Pancreas (tissue), 10 donors: Measurements from ENCODE around the gene IFI30. TPM values are rescaled to one million over a fixed set of nuclear protein-coding genes. Genes with fewer than 3 reads are reported as not detected.

Experiments
- ATAC-seq, 4 donors: fragments of 200-7000 bp; cut with Tn5 transposase; one replicate each; pipeline versions ENCODE4 v1.8.0 to v1.9.1; 2020; ENCODE audit warnings: mild to moderate bottlenecking in 4 of 4, moderate library complexity in 4 of 4
- DNase-seq, 6 donors: peaks; one replicate each; pipeline ENCODE4 v3.0.0-alpha.2; 2020
- FAIRE-seq: peaks from 2 replicates; lab custom pipeline; 2012; peaks lifted over from hg19 to GRCh38; lab: Jason Lieb, UNC
- H3K27ac ChIP-seq, 4 donors: fragments of 200-600 bp; sonication (generic); 1 replicate in 3 of 4; 2 replicates in 1 of 4; pipeline versions ENCODE4 v1.5.0 to v1.8.0; 2020
- H3K27me3 ChIP-seq, 4 donors: fragments of 200-600 bp; one replicate each; pipeline ENCODE4 v1.8.0; 2021
- H3K36me3 ChIP-seq, 3 donors: fragments of 200-600 bp; sonication (generic) in 1 of 3; one replicate each; pipeline versions ENCODE4 v1.5.0 to v1.8.0; 2020 to 2021
- H3K4me1 ChIP-seq, 3 donors: fragments of 200-600 bp; one replicate each; pipeline ENCODE4 v1.8.0; 2021
- H3K4me3 ChIP-seq, 4 donors: fragments of 200-600 bp; sonication (generic) in 2 of 4; one replicate each; pipeline versions ENCODE4 v1.5.0 to v1.8.0; 2020 to 2021
- H3K9me3 ChIP-seq, 4 donors: fragments of 200-600 bp; one replicate each; pipeline ENCODE4 v1.8.0; 2021
- whole genome bisulfite sequencing, 2 donors: extraction: QIAGEN DNeasy Blood & Tissue Kit; methylation state at CpG; one replicate each; pipeline ENCODE4 v1.1.7; 2013; 5-methylcytosine and 5-hydroxymethylcytosine counted together
- intact Hi-C, 3 donors: fragments of 100-400 bp; cut with DNase I; formaldehyde crosslinking; loops; one replicate each; pipeline versions ENCODE4 v1.11.1 to v1.14.2; 2022
- polyA plus RNA-seq, 2 donors: library from polyadenylated mRNA; stranded (reverse); fragments of 200-250 nt; gene quantifications; one replicate each; pipeline ENCODE4 v1.2.3, GENCODE V29; 2013
- total RNA-seq, 6 donors: library from RNA; stranded (reverse); fragmentation: NEBNext Ultra II Directional in 4 of 6; extraction: Animal tissue kit (Norgen Biotek cat#: 25700) in 4 of 6; gene quantifications; one replicate each; pipeline versions ENCODE4 v1.2.1 to v1.2.4, GENCODE V29; 2021 to 2023
- TF ChIP-seq, protein P1 (sequence below), 4 donors: fragments of 200-600 bp; sonication (generic) in 3 of 4; IDR thresholded peaks; one replicate each; pipeline versions ENCODE4 v1.5.0 to v1.8.0; 2021; ENCODE audit warnings: antibody characterized with exemption in 4 of 4
- donor health status: healthy with polysubstance abuse.
- donor health status: DM: no; HTN: no; CAD: no; lungs with moderate emphysema.
- donor health status: DM: no; HTN: no; CAD: no.
- donor health status: control.
- donor health status: control.
- donor health status: Bipolar disorder and iron deficiency.
- donor health status: DM: yes; HTN: yes; CAD: no.
- donor health status: DM: no; HTN: no; CAD: no.
- donor health status: DM: no; HTN: no; CAD: no.
- donor health status: DM: yes; HTN: yes; CAD: no.

The IFI30 gene
- total and polyA plus RNA-seq, 8 donors: 12.2 to 108 (median 21.8) TPM

DNA sequence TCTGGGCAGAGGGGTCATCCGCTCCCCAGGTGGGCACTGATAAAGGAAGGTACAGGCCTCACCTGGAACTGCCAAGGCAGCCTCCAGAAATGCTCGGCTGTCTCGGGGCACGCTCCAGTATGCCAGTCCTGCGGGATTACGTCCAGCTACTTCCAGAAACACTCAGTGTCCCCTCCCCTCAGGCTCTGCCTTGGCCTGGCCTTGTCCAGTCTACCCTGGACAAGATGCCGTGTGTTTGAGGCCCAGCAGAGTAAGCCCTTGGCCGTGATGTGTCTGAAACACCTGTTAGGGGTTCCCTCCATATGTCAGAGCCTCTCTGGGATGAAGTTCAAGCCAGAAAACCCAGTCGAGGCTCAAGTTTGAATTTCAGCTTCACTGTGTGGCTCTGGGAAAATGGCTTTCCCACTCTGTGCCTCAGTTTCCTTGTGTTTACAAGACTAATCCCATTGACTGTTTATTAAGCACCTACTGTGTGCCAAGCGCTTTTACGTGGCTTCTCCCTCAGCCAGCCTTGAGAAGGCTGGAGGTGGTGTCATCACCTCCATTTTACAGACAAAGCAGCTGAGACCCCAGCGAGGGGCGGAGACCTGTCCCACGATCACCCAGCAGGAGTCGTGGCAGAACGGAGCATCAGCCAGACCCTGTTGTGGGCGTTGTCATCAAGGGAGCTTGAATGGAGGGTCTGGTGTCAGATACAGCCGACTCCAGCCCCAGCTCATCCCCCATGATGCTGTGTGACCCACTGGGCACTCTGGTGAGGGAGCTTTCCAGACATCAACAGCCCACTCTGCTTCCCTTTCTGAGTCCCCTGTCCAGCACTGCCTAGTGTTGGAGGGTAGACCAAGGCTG lies 22.6 kb upstream of the IFI30 start:
- no peak overlapping the region for H3K4me3 ChIP-seq
- no peaks in the 10 kb centered on the region for H3K9me3 ChIP-seq
- intact Hi-C loops: no loop called here
- FAIRE-seq: no peak
- peaks cover 0 to 12% (median 0%) of the 10 kb centered on the region in 3 donors for H3K36me3 ChIP-seq
- no peak overlapping the region for H3K27ac ChIP-seq
- 56% methylated on average over 18 of the region's 18 CpGs for WGBS, 2 donors
- TF ChIP-seq, protein P1, sequence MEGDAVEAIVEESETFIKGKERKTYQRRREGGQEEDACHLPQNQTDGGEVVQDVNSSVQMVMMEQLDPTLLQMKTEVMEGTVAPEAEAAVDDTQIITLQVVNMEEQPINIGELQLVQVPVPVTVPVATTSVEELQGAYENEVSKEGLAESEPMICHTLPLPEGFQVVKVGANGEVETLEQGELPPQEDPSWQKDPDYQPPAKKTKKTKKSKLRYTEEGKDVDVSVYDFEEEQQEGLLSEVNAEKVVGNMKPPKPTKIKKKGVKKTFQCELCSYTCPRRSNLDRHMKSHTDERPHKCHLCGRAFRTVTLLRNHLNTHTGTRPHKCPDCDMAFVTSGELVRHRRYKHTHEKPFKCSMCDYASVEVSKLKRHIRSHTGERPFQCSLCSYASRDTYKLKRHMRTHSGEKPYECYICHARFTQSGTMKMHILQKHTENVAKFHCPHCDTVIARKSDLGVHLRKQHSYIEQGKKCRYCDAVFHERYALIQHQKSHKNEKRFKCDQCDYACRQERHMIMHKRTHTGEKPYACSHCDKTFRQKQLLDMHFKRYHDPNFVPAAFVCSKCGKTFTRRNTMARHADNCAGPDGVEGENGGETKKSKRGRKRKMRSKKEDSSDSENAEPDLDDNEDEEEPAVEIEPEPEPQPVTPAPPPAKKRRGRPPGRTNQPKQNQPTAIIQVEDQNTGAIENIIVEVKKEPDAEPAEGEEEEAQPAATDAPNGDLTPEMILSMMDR (IDR thresholded peaks at IDR 0.05): no peak
- DNase-seq: peak in 3 of 6 donors; percentile 38 to 56 (median 54)
- ATAC-seq: no peak
- H3K27me3 ChIP-seq: no peaks in the 10 kb centered on the region
- peaks cover 2 to 10% (median 5%) of the 10 kb centered on the region in 3 donors for H3K4me1 ChIP-seq

DNA sequence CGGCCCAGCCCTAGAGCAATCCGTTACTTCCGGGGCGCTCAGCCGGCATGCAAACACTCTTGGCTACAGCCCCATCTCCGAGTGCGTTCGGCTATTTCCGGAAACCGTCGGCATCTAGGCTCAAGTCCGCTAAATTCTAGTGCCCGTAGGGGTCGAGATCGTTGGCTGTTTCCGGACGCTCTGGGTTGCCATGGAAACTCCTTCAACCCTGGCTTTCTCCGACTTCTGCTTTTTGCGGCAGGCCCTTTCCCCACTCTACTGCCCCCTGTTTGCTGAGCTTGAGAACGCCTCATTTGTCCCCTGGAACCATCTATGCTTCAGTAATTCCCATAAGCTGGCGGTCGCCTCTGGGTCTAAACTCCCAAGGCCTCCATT lies 21.2 kb upstream of the IFI30 start:
- Histone ChIP-seq H3K27ac (peak overlapping the region; percentile 80 to 92 (median 89)), H3K4me1 (peaks cover 13 to 23% (median 18%) of the 10 kb centered on the region in 3 donors), H3K36me3 (no peaks in the 10 kb centered on the region), H3K27me3 (no peaks in the 10 kb centered on the region), H3K4me3 (peak overlapping the region; percentile 6 to 86 (median 74)), H3K9me3 (no peaks in the 10 kb centered on the region)
- ATAC-seq (peak; percentile 64 to 82 (median 73)), FAIRE-seq (peak; percentile 68), DNase-seq (peak; percentile 88 to 98 (median 95))
- intact Hi-C loops: no loop called here
- WGBS, 2 donors: 0% methylated on average over 22 of the region's 22 CpGs
- TF ChIP-seq, protein P1 (IDR thresholded peaks at IDR 0.05): peak in 3 of 4 donors; percentile 11 to 41 (median 22)

DNA sequence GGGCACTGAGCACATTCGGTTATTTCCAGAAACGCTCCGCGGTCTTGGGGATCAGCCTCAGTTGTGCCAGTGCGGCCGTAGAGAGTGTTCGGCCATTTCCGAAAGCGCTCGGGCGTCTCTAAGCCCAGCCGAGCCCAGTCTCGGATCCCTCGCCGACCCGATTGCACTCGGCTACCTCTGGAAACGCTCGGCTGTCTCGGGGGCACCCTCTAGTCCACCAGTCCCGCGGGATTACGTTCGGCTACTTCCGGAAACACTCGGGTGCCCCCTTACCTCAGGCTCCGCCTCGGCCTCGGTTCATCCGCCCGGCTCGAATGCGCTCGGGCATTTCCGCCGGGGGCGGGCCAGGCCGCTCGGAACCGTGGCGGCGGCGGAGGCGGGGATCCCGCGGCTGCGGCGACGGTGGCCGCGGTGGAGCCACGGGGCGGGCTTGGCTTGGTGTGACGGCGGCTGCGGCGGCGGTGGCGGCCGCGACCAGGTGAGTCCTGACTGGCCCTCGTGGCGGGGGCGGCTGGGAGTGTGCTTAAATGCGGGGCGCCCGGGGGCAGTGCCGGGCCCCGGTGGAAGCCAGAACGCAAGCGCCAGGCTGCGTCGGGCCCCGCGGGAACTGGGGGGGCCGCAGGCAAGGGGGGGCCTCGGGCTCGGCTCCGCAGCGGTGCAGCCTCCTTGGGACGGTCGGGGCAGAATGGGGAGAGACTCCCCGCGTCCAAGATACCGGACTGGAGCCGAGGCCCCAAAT lies 20.6 kb upstream of the IFI30 start, which contains the start of gene PIK3R2:
TSS of gene PIK3R2 (plus strand) at position 347 of the 739 bp plus-strand sequence. CDS start 2,717 bp downstream, outside the sequence.
- intact Hi-C loops: no loop called here
- FAIRE-seq: peak; percentile 73

DNA sequence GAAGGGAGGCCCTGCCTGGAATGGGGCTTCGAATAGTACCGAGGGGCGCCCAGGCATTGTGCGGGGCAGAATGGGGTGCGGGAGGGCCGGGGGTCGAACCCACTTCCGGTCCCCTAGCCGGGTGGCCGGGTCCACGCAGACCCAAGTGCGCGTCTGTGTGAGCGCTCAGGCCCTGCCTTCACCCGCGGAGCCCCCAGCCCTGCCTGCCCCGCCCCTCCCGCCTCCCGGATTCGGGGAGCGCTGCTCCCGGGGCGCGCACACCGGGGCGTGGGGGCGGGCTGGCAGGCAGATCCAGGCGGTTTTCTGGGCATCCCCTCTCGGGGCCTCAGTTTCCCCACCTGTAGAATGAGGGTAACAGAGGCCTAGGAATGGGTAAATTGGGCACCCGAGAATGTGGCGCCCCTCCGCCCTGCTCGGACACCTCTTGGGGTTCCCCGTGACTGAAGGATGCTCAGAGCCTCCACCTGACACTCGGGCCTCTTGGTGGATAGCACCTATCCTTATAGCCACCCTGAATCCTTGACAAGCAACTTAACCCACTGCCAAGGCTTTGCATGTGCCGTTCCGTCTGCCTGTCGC lies 20.0 kb upstream of the IFI30 start:
- peak in 2 of 6 donors; percentile 47 to 72 for DNase-seq
- WGBS, 2 donors: 1 to 2% methylated on average over 30 to 38 of the region's 38 CpGs
- Histone ChIP-seq H3K36me3 (no peaks in the 10 kb centered on the region), H3K27ac (peak overlapping the region; percentile 70 to 92 (median 86)), H3K4me3 (peak overlapping the region; percentile 66 to 86 (median 74)), H3K9me3 (no peaks in the 10 kb centered on the region), H3K27me3 (no peaks in the 10 kb centered on the region), H3K4me1 (peaks cover 13 to 27% (median 21%) of the 10 kb centered on the region in 3 donors)
- intact Hi-C loops: no loop called here
- TF ChIP-seq, protein P1 (IDR thresholded peaks at IDR 0.05): no peak
- no peak for ATAC-seq
- FAIRE-seq: no peak

More for the DNA sequence above, 20.6 kb upstream of the IFI30 start, which contains the start of gene PIK3R2:
- 0% methylated on average over 68 to 86 of the region's 86 CpGs for WGBS, 2 donors
- peak; percentile 99 to 100 (median 100) for DNase-seq
- no peaks in the 10 kb centered on the region for H3K36me3 ChIP-seq
- peak within 1 kb of the TSS; percentile 66 to 86 (median 74) for H3K4me3 ChIP-seq
- no peaks in the 10 kb centered on the region for H3K27me3 ChIP-seq
- ATAC-seq: peak; percentile 83 to 90 (median 85)
- peak within 1 kb of the TSS; percentile 80 to 92 (median 89) for H3K27ac ChIP-seq
- no peaks in the 10 kb centered on the region for H3K9me3 ChIP-seq
- peaks cover 13 to 27% (median 21%) of the 10 kb centered on the region in 3 donors for H3K4me1 ChIP-seq
- TF ChIP-seq, protein P1 (IDR thresholded peaks at IDR 0.05): no peak
